Measurements from ENCODE around the gene CSH2.
A peak's percentile ranks its signal among the peaks of the same experiment; 100 is the strongest.

- peak; percentile 55; the same call in 1 of the 2 replicates for TF ChIP-seq CTCF (tag by site-specific recombination; IDR thresholded peaks at IDR 0.05)
- TF ChIP-seq ELK4 (IDR thresholded peaks at IDR 0.05; ENCODE audit: borderline replicate concordance, low read depth, low read length) = no peak
- TF ChIP-seq ZNF555 (tag by site-specific recombination; conservative IDR thresholded peaks at IDR 0.05) = no peak
- TF ChIP-seq ZXDB (tag by site-specific recombination; IDR thresholded peaks at IDR 0.05) = peak; percentile 94
- no peak for TF ChIP-seq SCRT1 (tag by site-specific recombination; IDR thresholded peaks at IDR 0.05; ENCODE audit: borderline replicate concordance)
- 0 out of 2 replicates have a peak, but pooled peaks have one; percentile 81 for TF ChIP-seq SALL2 (tag by site-specific recombination; IDR thresholded peaks at IDR 0.05; ENCODE audit: borderline replicate concordance)
- no peak for TF ChIP-seq ZNF624 (tag by site-specific recombination; IDR thresholded peaks at IDR 0.05)
- TF ChIP-seq REST (tag by site-specific recombination; IDR thresholded peaks at IDR 0.05) = peak; percentile 54
- peak; percentile 49; the same call in 1 of the 2 replicates for TF ChIP-seq ZNF701 (tag by site-specific recombination; IDR thresholded peaks at IDR 0.05)
- peak; percentile 95 for TF ChIP-seq ZNF280D (tag by site-specific recombination; IDR thresholded peaks at IDR 0.05)
- no peak for TF ChIP-seq ZNF274 (IDR thresholded peaks at IDR 0.05; ENCODE audit: low read length)
- no peak; the same call in 1 of the 2 replicates for TF ChIP-seq ZNF274 (tag by site-specific recombination; IDR thresholded peaks at IDR 0.05; ENCODE audit: borderline replicate concordance)
- no peak for TF ChIP-seq ZNF132 (tag by site-specific recombination; IDR thresholded peaks at IDR 0.05; ENCODE audit: borderline replicate concordance)
Observed at GRCh38 chr17:63842540-63843386, 30.7 kb downstream of the CSH2 start, which contains the start of gene SMARCD2.

All from HEK293 (cell line).